IMR-90 (cell line): ENCODE results near the gene ASCL1. TPM values are rescaled to one million over a fixed set of nuclear protein-coding genes. Genes with fewer than 3 reads are reported as not detected.

Experiments used
- ATAC-seq: fragments of 200-7000 bp; cut with Tn5 transposase; 2 replicates; pipeline ENCODE4 v1.9.1; 2020; ENCODE audit warnings: low read depth, mild to moderate bottlenecking, moderate library complexity
- BruUV-seq: library from RNA; stranded (reverse); fragments of 400-500 nt; replicated peaks from 2 replicates; lab custom pipeline; 2021; lab: Mats Ljungman, UMichigan
- CTCF ChIA-PET: fragments of 300-600 bp; formaldehyde crosslinking; extraction: SDS; loops from one replicate; lab custom pipeline; 2021; ENCODE audit warnings: antibody characterized with exemption; lab: Yijun Ruan, JAX
- POLR2A ChIA-PET: fragments of 300-600 bp; sonication (Branson Sonifier 250); formaldehyde crosslinking; loops from one replicate; lab custom pipeline; 2022; ENCODE audit warnings: antibody characterized with exemption; ENCODE audit not compliant: unreplicated experiment; lab: Charles Lee
- DNase-seq: peaks from one replicate; pipeline ENCODE4 v3.0.0; 2013
- H2AFZ ChIP-seq: replicated peaks from 2 replicates; pipeline ENCODE3; 2013; ENCODE audit warnings: low read length, mild to moderate bottlenecking; ENCODE audit not compliant: poor library complexity
- H2AK5ac ChIP-seq: 2 replicates; pipeline ENCODE4 v1.6.1; 2013; ENCODE audit warnings: low read depth, low read length, inconsistent platforms
- H2AK9ac ChIP-seq: replicated peaks from 2 replicates; pipeline ENCODE3; 2013; ENCODE audit warnings: mild to moderate bottlenecking, low read depth, low read length, moderate library complexity; ENCODE audit not compliant: poor library complexity
- H2BK120ac ChIP-seq: 2 replicates; pipeline ENCODE4 v1.6.1; 2013; ENCODE audit warnings: low read depth, low read length, inconsistent platforms
- H2BK15ac ChIP-seq: 3 replicates; pipeline ENCODE4 v1.6.1; 2013; ENCODE audit warnings: low read depth, low read length, inconsistent platforms
- H2BK20ac ChIP-seq: 2 replicates; pipeline ENCODE4 v1.6.1; 2013; ENCODE audit warnings: low read depth, mild to moderate bottlenecking, inconsistent platforms, low read length, moderate library complexity
- H2BK5ac ChIP-seq: 2 replicates; pipeline ENCODE4 v1.6.1; 2013; ENCODE audit warnings: mild to moderate bottlenecking, low read depth, low read length, inconsistent platforms; ENCODE audit not compliant: poor library complexity, severe bottlenecking
- H3K14ac ChIP-seq: replicated peaks from 2 replicates; pipeline ENCODE4 v1.6.1; 2013; ENCODE audit warnings: low read depth, low read length, inconsistent platforms
- H3K18ac ChIP-seq: 2 replicates; pipeline ENCODE4 v1.6.1; 2013; ENCODE audit warnings: low read depth, low read length, control low read depth
- H3K23ac ChIP-seq: 2 replicates; pipeline ENCODE4 v1.6.1; 2013; ENCODE audit warnings: low read depth, low read length, inconsistent platforms
- H3K27ac ChIP-seq: 2 replicates; pipeline ENCODE4 v1.5.1; 2013; ENCODE audit warnings: mild to moderate bottlenecking, control low read depth, low read length; ENCODE audit not compliant: insufficient read depth
- H3K27me3 ChIP-seq: 2 replicates; pipeline ENCODE4 v1.6.1; 2013; ENCODE audit warnings: low read length; ENCODE audit not compliant: control insufficient read depth, insufficient read depth
- H3K36me3 ChIP-seq: 2 replicates; pipeline ENCODE4 v1.6.1; 2013; ENCODE audit warnings: low read length, mixed read lengths; ENCODE audit not compliant: control insufficient read depth, insufficient read depth
- H3K4ac ChIP-seq: 2 replicates; pipeline ENCODE4 v1.6.1; 2013; ENCODE audit warnings: low read depth, low read length, inconsistent platforms
- H3K4me1 ChIP-seq: 2 replicates; pipeline ENCODE4 v1.6.1; 2013; ENCODE audit warnings: low read length, mixed read lengths; ENCODE audit not compliant: control insufficient read depth, insufficient read depth
- H3K4me2 ChIP-seq: 2 replicates; pipeline ENCODE4 v1.6.1; 2013; ENCODE audit warnings: low read depth, mild to moderate bottlenecking, control low read depth, low read length, moderate library complexity
- H3K4me3 ChIP-seq: 2 replicates; pipeline ENCODE4 v1.5.1; 2013; ENCODE audit warnings: low read depth, mild to moderate bottlenecking, control low read depth, low read length, moderate library complexity; ENCODE audit not compliant: insufficient read depth
- H3K56ac ChIP-seq: 2 replicates; pipeline ENCODE4 v1.6.1; 2013; ENCODE audit warnings: low read length, inconsistent platforms; ENCODE audit not compliant: insufficient read depth; ENCODE audit errors: extremely low read depth
- H3K79me1 ChIP-seq, 2 experiments: 2 replicates each; pipeline ENCODE4 v1.6.1; 2013; ENCODE audit warnings: low read length in 2 of 2, inconsistent platforms in 1 of 2, low read depth in 1 of 2
- H3K9ac ChIP-seq: 2 replicates; pipeline ENCODE4 v1.6.1; 2013; ENCODE audit warnings: low read depth, low read length, control low read depth
- H3K9me1 ChIP-seq: 2 replicates; pipeline ENCODE4 v1.6.1; 2013; ENCODE audit warnings: low read length, inconsistent platforms; ENCODE audit not compliant: insufficient read depth
- H3K9me3 ChIP-seq: 2 replicates; pipeline ENCODE4 v1.6.1; 2013; ENCODE audit warnings: low read length; ENCODE audit not compliant: control insufficient read depth, insufficient read depth
- H4K20me1 ChIP-seq: 2 replicates; pipeline ENCODE4 v1.6.1; 2013; ENCODE audit warnings: low read length, inconsistent platforms; ENCODE audit not compliant: insufficient read depth
- H4K5ac ChIP-seq: 2 replicates; pipeline ENCODE4 v1.6.1; 2013; ENCODE audit warnings: mild to moderate bottlenecking, low read depth, low read length, control low read depth
- H4K8ac ChIP-seq, 2 experiments: 2 replicates each; pipeline ENCODE4 v1.6.1; 2013; ENCODE audit warnings: low read depth in 2 of 2, low read length in 2 of 2, control low read depth in 1 of 2, inconsistent platforms in 1 of 2
- H4K91ac ChIP-seq: 2 replicates; pipeline ENCODE4 v1.6.1; 2013; ENCODE audit warnings: low read depth, low read length, inconsistent platforms; ENCODE audit not compliant: insufficient read depth
- BHLHE40 ChIP-seq: fragments of 150-350 bp; IDR thresholded peaks from 2 replicates; pipeline ENCODE4 v1.6.1; 2016; ENCODE audit warnings: mild to moderate bottlenecking, low read depth, low read length
- CEBPB ChIP-seq: IDR thresholded peaks from 2 replicates; pipeline ENCODE4 v1.6.1; 2012; ENCODE audit warnings: low read depth, low read length, improper control_type of control experiment
- CHD1 ChIP-seq: IDR thresholded peaks from 2 replicates; pipeline ENCODE4 v1.6.1; 2012; ENCODE audit warnings: low read depth, low read length, improper control_type of control experiment
- FOS ChIP-seq: fragments of 150-350 bp; IDR thresholded peaks from 2 replicates; pipeline ENCODE4 v1.6.1; 2016; ENCODE audit warnings: low read depth, low read length
- MAFK ChIP-seq: IDR thresholded peaks from 2 replicates; pipeline ENCODE4 v1.6.1; 2012; ENCODE audit warnings: low read depth, low read length, improper control_type of control experiment
- MAZ ChIP-seq: IDR thresholded peaks from 2 replicates; pipeline ENCODE4 v1.6.1; 2012; ENCODE audit warnings: low read depth, mild to moderate bottlenecking, low read length, improper control_type of control experiment, moderate library complexity, borderline replicate concordance
- MXI1 ChIP-seq: IDR thresholded peaks from 2 replicates; pipeline ENCODE4 v1.6.1; 2012; ENCODE audit warnings: low read depth, mild to moderate bottlenecking, low read length, moderate library complexity, borderline replicate concordance
- NFE2L2 ChIP-seq: fragments of 150-350 bp; IDR thresholded peaks from 2 replicates; pipeline ENCODE4 v1.6.1; 2016; ENCODE audit warnings: low read depth, mild to moderate bottlenecking, low read length
- POLR2A ChIP-seq: IDR thresholded peaks from 2 replicates; pipeline ENCODE4 v1.6.1; 2012; ENCODE audit warnings: mild to moderate bottlenecking, low read depth, low read length
- RAD21 ChIP-seq: IDR thresholded peaks from 2 replicates; pipeline ENCODE4 v1.6.1; 2012; ENCODE audit warnings: low read length, improper control_type of control experiment
- RCOR1 ChIP-seq: IDR thresholded peaks from 2 replicates; pipeline ENCODE4 v1.6.1; 2012; ENCODE audit warnings: mild to moderate bottlenecking, low read length, improper control_type of control experiment; ENCODE audit not compliant: insufficient replicate concordance
- RFX5 ChIP-seq: IDR thresholded peaks from 2 replicates; pipeline ENCODE4 v1.8.0; 2012; ENCODE audit warnings: low read depth, mild to moderate bottlenecking, low read length, moderate library complexity
- SMC3 ChIP-seq: fragments of 150-350 bp; IDR thresholded peaks from 2 replicates; pipeline ENCODE4 v1.6.1; 2016; ENCODE audit warnings: low read depth, mild to moderate bottlenecking, antibody characterized with exemption, low read length, moderate library complexity
- WGBS, 2 experiments: methylation state at CpG; one replicate each; pipeline versions ENCODE4 v1.1.5 to v1.1.7; 2013; ENCODE audit warnings: missing lambda C conversion rate in 2 of 2; ENCODE audit not compliant: insufficient read length in 1 of 2; ENCODE audit errors: extremely low coverage in 2 of 2; 5-methylcytosine and 5-hydroxymethylcytosine counted together
- dilution Hi-C: fragments of 300-500 bp; cut with HindIII; formaldehyde crosslinking; loops from one replicate; pipeline ENCODE4 v1.14.3; 2018; ENCODE audit warnings: low sequenced_read_pairs; ENCODE audit not compliant: unreplicated experiment
- in situ Hi-C: fragments of 300-500 bp; cut with MboI; formaldehyde crosslinking; loops from 3 replicates; pipeline ENCODE4 v1.14.3; 2019; ENCODE audit warnings: low sequenced_read_pairs, inconsistent platforms, mixed read lengths
- intact Hi-C: fragments of 100-400 bp; cut with micrococcal nuclease; formaldehyde crosslinking; loops from 2 replicates; pipeline ENCODE4 v1.10.0; 2022
- polyA plus RNA-seq, 3 experiments: library from polyadenylated mRNA; depleted of rRNA; stranded (reverse); fragments of >200 nt; gene quantifications; 2 replicates each; pipeline ENCODE4 v1.2.3, GENCODE V29; 2012; ENCODE audit warnings: low replicate concordance in 1 of 3
- total RNA-seq: library from RNA; depleted of rRNA; stranded (reverse); fragments of >200 nt; gene quantifications from 2 replicates; pipeline ENCODE4 v1.2.3, GENCODE V29; 2012
- TF ChIP-seq, protein P1 (sequence below): fragments of 150-350 bp; IDR thresholded peaks from 2 replicates; pipeline ENCODE4 v1.6.1; 2017; ENCODE audit warnings: mild to moderate bottlenecking, antibody characterized with exemption, low read length, low read depth
- TF ChIP-seq, protein P2 (sequence below): fragments of 150-350 bp; IDR thresholded peaks from 2 replicates; pipeline ENCODE4 v1.6.1; 2016; ENCODE audit warnings: low read depth, mild to moderate bottlenecking, low read length, moderate library complexity, borderline replicate concordance

ASCL1 gene
- total and polyA plus RNA-seq, 2 of the 4 experiments (the other 2 are of a cell fraction) = not detected

DNA sequence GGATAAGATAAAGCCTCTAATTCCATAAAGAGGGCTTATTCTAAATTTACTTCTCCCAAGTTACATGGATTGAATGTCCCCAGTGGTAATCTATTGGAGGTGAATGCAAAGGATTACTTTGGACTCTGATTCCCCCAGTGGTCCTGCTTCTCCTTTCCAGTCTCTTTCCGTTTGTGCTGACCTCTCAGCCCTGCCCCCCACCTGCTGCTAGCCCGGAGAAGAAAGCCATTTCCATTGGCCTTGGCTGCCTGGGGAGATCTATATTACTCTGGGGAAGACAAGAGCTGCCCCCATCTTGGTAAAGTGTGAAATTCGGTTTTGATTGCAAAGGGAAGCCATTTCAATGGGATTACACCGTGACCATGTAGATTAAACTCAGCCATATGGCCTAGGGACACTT is 13.3 kb downstream of the ASCL1 start:
- in situ Hi-C loops (no loop called here), intact Hi-C loops (no loop called here), dilution Hi-C loops (no loop called here)
- no peaks in the 10 kb centered on the region for H4K20me1 ChIP-seq
- 0 out of 2 replicates have a peak, but pooled peaks cover 1% of the 10 kb centered on the region for H3K9me3 ChIP-seq
- no peak overlapping the region for H3K18ac ChIP-seq
- H3K23ac ChIP-seq = no peak overlapping the region
- H3K4me2 ChIP-seq = no peak overlapping the region
- H3K4ac ChIP-seq = no peak overlapping the region
- H2BK5ac ChIP-seq = no peak overlapping the region
- no peak overlapping the region for H4K5ac ChIP-seq
- no peak for TF ChIP-seq MAZ
- TF ChIP-seq MXI1 = no peak
- no peak for TF ChIP-seq CEBPB
- no peak for TF ChIP-seq FOS
- no peak for TF ChIP-seq RFX5
- TF ChIP-seq MAFK = no peak
- no peak for TF ChIP-seq CHD1
- TF ChIP-seq RAD21 = no peak
- TF ChIP-seq SMC3 = no peak
- no peak for TF ChIP-seq POLR2A
- TF ChIP-seq, protein P1, sequence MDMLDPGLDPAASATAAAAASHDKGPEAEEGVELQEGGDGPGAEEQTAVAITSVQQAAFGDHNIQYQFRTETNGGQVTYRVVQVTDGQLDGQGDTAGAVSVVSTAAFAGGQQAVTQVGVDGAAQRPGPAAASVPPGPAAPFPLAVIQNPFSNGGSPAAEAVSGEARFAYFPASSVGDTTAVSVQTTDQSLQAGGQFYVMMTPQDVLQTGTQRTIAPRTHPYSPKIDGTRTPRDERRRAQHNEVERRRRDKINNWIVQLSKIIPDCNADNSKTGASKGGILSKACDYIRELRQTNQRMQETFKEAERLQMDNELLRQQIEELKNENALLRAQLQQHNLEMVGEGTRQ = no peak
- TF ChIP-seq NFE2L2 = no peak
- no peak for TF ChIP-seq BHLHE40
- no peak for TF ChIP-seq RCOR1
- TF ChIP-seq, protein P2, sequence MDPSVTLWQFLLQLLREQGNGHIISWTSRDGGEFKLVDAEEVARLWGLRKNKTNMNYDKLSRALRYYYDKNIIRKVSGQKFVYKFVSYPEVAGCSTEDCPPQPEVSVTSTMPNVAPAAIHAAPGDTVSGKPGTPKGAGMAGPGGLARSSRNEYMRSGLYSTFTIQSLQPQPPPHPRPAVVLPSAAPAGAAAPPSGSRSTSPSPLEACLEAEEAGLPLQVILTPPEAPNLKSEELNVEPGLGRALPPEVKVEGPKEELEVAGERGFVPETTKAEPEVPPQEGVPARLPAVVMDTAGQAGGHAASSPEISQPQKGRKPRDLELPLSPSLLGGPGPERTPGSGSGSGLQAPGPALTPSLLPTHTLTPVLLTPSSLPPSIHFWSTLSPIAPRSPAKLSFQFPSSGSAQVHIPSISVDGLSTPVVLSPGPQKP = no peak
- no peak overlapping the region for H4K91ac ChIP-seq
- H2AK5ac ChIP-seq = no peak overlapping the region
- WGBS, 2 experiments = no CpG with 5 or more reads among the region's 4 CpGs
- no peaks in the 10 kb centered on the region for H3K9me1 ChIP-seq
- H2BK15ac ChIP-seq = no peak overlapping the region
- no peaks in the 10 kb centered on the region for H3K36me3 ChIP-seq
- H3K27me3 ChIP-seq = peaks cover 2% of the 10 kb centered on the region; the same call in 1 of the 2 replicates
- ATAC-seq = no peak
- H3K56ac ChIP-seq = no peak overlapping the region
- H3K4me1 ChIP-seq = no peaks in the 10 kb centered on the region
- no peak overlapping the region for H2BK20ac ChIP-seq
- no peaks in the 10 kb centered on the region for H3K79me1 ChIP-seq
- H4K8ac ChIP-seq = no peak overlapping the region
- BruUV-seq = no TSS peak
- no peak overlapping the region for H2AK9ac ChIP-seq
- CTCF ChIA-PET = no interaction called here
- H2BK120ac ChIP-seq = no peak overlapping the region
- no peak overlapping the region for H3K9ac ChIP-seq
- H3K4me3 ChIP-seq = no peak overlapping the region
- H2AFZ ChIP-seq = no peak overlapping the region
- POLR2A ChIA-PET = no interaction called here
- no peak overlapping the region for H3K27ac ChIP-seq
- no peak overlapping the region for H3K14ac ChIP-seq
- no peak for DNase-seq
